CD1c-positive myeloid dendritic cell (primary cell): ENCODE data around the gene PDCD7.
"Not testable (repeated sequence)": the region's sequence is repeated elsewhere in the genome, so short reads cannot be mapped to it uniquely, and the experiment has no call there.

Experiments
- DNase-seq: peaks from one replicate; pipeline ENCODE4 v3.0.0-alpha.2; 2016; ENCODE audit errors: extremely low spot score

PDCD7 gene

DNA sequence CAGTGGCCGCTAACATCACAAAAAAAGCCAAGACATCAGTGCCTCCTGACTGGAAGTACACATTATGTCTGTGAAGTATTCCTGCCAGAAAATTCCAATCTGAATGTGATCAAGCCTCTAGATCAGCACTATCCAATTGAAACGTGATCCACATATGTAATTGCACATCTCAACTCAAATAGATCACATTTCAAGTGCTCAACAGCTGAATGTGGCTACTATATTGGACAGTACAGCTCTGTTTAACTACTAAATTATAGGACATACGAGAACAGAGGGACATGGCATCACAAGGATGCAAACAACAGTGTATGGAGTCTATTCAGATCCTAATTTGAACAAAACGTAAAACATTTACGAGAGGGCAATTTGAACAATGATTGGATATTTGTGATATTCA is 18.1 kb downstream of the PDCD7 start:
- DNase-seq, result no peak

DNA sequence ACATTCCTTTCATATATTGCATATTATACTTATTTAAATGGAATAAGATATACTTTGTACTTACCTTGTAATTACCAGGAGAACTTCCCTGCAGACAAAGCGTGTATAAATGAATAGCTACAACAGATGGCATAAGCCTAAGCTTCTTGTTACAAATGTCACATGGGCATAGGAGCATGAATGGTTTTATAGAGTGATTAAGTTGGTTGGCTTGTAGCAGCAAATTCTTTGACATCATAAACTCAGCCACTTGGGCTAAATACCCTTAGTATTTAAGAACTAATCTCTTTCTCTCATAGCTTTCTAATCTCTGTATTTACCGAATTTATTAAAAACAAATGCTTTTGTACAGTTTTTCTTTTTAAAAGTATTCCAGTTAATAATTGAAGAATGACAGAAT is 18.5 kb downstream of the PDCD7 start, which contains the start of gene UBAP1L:
UBAP1L (minus strand) TSS at position 115 of the 400 bp plus-strand sequence. CDS start 8,985 bp downstream, outside the sequence.
- DNase-seq, result no peak

DNA sequence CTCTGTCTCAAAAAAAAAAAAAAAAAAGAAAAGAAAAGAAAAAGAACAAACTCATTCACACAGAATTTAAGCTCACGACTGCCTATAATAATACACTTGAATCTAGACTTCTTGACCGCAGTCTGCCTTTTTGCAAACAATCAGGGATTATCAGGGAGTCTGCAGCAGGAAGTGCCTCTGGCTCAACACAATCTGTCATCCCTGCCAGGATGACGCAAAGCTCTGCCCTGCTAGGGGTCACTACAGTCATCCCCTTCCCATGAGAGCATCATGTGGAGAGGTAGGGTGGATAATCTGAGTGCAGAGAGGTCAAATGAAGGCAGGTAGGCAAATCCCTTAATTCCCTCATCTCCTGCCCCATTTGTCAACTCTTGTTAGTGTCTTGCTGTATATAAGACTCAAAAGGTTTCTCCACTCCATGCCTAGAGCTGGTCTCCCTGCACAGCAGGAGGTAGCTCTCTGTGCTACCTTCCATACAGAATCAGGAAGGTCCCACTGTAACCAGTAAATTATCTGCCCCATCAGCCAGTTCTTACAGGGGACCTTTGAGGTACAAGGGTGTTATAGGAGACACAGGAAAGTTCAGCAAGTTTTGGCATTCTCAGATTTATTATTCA is 22.8 kb downstream of the PDCD7 start:
- DNase-seq, result no peak

DNA sequence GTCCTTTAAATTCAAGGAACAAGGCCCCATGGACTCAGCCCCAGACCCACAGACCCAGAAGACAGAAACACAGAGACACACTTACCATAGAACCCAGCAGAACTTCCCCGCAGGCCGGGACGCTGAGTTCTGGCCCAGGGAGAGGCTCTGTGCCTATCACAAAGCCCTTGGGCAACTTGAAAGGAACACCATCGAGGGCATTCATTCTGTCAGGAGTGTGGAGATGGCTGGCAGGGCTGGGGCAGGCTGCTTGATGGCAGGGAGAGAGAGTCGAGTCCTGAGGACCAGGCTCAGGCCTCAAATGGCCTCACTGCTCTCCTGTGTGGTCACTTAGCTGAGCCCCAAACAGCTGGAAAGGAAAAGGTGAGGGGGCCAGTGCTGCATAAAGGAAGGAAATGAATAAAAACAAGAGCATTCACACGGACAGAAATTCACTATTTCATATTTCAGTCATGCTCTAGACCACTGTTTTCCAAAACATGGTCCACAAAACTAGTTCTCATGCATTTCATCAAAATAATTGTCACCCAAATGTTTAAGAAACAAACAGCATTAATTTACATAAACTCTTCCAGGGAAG is 27.5 kb downstream of the PDCD7 start:
- DNase-seq, result no peak

DNA sequence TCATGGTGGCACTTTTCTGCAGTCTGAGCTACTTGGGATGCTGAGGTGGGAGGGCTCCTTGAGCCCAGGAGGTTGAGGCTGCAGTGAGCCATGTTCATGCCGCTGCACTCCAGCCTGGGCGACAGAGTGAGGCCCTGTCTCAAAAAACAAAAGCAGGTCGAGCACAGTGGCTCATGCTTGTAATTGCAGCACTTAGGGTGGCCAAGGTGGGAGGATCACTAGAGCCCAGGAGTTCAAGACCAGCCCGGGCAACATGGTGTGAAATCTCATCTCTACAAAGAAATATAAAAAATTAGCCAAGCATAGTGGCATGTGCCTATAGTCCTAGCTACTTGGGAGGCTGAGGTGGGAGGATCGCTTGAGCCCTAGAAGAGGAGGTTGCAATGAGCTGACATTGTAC is 28.6 kb downstream of the PDCD7 start:
- DNase-seq, result no peak

DNA sequence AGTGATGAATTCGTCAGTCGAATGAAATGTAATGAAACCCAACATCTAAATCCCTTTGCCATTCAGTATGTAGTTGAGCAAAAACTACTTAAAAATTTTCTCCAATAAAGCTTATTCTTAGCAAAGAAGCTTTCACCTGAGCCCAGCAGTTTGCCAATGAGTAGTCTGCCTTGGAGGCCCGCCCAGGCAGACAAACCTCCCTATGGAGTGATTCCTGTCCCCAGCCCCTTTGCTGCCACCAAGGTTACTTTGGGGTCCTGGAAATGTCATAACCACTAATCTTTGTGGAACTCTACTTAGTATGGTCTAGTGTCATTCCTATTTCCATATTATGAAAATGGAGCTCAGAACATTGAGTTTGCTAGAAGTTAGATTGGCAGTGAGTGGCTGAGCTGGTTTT is 30.7 kb downstream of the PDCD7 start:
- no peak for DNase-seq

DNA sequence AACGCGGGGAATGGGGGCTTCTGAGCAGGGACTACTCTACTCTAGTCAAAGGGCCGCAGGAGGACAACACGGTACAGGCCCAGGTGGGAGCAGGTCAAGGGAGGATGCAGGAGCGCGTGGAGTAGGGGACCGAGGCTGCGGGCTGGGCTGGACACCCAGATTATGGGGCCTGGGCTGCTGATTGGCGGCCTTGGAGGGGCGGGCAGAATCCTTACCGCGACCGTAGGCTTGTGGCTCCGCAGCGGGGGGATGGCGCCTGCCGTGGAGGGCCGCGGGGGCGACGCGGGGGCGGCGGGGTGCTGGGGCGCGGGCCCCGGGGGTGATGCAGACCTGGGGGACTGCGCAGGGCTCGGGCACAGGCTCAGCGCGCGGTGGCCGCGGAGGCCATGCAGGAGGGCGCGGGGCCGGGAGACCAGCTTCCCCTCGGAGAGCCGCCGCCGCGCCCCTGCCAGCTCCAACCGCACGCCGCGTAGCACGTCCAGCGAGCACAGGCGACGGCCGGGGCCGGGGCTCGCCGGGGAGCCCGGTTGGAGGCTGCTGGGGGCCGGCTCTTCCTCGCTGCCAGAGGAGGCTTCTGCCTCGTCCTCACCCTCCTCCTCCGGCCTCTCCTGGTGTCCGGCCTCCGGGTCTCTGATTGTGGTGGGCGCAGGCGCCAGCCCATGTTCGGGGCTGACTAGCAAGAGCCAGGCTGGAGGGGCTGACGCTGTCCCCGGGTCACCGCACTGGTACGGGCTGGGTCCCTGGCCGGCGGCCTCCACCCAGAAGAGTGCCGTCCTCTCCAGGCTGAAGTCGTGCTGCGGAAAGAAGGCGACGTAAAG is 31.5 kb downstream of the PDCD7 start:
- no peak for DNase-seq

DNA sequence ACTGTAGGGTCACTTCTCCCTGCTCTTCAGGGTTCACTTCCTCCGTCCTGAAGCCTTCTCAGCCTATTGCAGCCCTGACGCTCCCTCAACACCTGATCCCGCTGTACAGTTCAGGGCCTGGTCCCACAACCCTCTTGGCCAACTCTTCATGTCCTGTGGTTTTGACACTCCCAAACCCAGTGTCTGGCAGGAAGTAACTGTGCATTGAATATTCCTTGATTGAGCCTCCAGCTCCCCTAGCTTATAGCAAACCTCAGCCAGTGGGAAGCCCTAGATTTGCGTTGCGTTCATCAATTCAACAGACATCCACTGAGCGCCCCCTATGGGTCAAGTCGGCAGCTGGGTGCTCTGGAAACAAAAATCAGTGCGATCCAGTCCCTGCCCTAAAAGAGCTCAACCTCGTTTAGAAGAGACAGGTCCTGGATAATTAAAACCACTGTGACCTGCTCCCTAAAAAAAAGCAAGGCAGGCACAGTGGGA is 32.2 kb downstream of the PDCD7 start:
- DNase-seq, result peak; percentile 65

DNA sequence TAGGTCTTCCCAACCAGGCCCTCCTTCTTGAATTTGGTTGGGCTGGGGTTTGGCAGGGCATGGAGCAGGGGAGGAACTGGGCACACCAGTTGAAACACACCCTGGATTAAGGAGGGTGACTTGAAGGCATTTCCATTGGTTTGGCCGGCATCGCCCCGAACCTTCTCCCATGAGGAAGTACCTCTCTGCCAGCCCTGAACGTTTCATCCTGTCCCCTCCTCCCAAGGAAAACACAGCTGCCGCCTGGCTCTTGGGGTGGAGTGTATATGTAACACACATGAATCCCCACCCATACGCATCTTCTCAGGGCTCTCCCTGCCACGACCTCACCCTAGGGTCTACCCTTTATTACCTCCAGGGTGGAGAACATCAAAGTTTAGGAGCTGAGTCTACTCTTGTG is 33.2 kb downstream of the PDCD7 start:
- DNase-seq, result no peak

DNA sequence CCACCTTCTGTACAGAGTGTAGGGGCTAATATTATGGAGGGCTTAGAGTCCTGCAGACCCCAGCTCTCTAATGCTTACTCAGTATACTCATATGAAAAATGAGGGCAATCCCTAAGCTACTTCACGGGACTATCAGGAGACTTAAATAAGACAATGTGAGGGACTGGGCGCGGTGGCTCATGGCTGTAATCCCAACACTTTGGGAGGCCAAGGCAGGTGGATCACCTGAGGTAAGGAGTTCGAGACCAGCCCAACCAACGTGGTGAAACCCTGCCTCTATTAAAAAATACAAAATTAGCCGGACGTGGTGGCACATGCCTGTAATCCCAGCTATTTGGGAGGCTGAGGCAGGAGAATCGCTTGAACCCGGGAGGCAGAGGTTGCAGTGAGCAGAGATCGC is 33.8 kb downstream of the PDCD7 start:
- DNase-seq, result not testable (repeated sequence)

DNA sequence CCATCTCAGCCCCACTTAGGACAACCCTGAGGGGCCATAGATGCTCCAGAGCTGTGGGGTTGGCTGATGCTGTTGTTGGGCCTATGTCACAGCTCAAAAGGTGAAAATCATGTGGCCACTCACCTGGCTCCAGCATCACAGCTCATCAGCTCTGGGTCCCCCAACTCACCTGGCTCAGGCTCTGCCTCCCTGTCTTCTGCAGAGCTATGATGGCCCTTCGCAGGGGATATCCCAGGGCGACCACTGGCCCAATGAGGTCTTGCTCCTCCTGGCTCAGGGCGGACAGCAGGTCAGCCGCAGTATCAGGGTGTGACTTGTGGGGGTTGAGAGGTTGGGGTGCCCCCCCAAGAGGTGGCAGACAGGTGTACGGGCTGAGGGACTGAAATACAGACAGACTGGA is 34.3 kb downstream of the PDCD7 start:
- no peak for DNase-seq

DNA sequence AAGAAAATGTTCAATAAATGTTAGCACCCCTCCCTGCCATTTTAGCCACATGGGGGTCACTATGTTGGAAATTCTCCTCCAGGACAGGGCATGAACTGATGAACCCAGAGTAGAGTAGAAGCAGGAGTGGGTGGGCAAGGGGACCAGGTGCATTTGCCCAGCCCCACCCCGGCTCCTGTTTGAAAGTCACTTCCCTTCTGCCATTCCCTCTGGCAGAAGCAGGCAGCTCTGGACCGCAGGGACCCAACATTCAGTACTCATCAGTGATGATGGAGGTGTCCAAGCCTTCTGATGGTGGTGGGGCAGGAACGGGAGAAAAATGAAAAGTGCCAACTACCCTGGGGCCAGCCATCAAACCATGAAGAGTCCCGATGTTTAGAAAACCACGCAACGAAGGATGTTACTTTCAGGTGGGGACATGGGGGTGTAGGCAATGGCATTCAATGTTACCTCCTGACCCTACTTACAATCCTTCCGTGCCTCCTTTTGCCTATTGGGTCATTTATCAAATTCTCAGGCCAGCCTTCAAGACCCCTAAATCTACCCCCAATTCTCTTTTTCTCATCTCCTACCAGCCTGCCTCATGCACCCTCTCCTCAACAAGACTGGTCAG is 35.9 kb downstream of the PDCD7 start:
- DNase-seq, result no peak

DNA sequence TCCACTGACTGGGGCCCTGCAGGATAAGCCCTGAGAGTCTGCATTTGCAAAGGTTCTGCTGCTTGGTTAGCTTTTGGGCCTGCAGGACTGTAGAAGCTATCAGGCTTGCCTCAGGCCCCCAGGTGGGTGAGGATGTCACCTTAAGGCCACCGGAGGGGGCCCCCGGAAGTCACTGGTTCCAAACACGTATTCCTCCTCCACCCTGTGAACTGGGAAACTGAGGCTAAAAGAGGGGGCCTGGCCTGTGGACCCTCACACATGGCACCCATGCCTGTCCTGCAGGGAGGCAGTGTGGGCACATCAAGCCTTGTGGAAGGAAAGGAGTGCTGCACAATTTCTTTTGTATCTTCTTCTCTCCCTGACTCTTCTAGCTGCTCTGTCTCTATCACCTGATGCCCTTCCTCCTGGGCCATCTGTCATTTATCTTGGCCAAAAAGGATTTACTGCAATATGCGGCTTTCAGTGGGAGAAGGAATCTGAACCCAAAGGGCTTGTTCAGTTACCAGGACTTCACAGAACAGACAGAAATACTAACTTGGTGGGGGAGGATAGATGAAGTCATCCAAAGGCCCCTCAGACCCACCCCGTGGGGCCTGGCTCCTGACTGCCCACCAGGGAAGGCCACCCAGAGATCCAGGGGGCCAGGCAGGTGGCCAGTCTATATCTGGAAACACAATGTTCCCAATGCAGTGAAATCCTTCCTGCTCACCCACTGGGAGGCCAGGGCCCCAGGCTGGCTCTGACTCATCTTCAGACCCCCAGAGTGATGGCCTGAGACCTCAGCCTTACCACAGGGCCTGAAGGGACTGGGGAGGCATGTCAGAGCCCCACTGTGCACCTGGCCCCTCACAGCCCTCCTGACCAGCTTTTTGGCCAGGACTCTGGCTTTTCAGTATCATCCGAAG is 36.9 kb downstream of the PDCD7 start:
- no peak for DNase-seq

DNA sequence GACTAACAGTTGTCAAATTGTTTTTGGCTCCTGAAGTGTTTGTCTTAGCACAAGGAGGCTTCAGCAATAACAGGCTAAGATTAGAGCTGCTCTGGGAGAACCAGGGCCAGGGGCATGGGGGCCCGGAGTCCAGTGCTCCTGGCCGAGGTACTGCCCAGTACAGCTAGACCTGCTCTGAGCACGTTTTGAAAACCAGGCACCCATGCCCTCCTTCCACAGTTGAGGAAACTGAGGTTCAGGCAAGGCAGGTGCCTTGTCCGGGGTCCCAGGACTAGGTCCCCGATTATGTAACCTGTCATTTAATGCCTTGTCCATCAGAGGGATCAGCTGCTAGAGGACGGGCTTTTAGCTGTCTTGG is 37.9 kb downstream of the PDCD7 start:
- DNase-seq, result no peak

DNA sequence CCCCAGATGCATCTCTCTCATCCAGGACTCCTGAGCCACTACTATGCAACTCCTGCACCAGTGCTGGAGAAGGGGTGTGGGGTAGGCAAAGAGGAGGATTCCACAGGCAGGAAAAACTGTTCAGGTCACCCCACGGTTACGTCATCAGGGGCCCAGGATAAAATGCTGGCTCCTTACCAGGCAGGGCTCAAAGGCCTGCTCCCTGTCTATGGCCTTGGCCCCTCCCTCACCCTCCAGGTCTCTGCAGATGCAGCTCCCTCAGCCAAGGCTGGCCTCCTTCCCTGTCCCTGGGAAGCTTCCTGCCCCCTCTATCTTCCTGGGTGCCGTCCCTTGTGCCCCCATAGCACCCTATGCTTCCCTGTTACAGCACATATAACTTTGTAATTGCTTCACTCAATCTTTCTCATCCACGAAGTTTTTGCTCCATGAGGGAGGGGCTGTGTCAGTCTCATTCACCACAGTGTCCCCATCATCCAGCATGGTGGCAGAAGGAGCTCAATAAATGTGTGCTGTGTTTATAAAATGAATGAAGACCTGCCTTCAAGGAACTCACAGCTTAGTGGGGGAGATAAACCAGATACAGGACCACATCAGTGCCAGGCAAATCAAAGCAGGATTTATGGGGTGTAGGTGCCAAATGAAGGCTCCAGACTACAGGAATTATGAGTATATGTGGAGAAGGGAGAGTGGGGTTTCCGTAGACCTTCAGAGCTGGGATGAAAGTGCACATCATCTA is 38.4 kb downstream of the PDCD7 start:
- DNase-seq, result no peak

DNA sequence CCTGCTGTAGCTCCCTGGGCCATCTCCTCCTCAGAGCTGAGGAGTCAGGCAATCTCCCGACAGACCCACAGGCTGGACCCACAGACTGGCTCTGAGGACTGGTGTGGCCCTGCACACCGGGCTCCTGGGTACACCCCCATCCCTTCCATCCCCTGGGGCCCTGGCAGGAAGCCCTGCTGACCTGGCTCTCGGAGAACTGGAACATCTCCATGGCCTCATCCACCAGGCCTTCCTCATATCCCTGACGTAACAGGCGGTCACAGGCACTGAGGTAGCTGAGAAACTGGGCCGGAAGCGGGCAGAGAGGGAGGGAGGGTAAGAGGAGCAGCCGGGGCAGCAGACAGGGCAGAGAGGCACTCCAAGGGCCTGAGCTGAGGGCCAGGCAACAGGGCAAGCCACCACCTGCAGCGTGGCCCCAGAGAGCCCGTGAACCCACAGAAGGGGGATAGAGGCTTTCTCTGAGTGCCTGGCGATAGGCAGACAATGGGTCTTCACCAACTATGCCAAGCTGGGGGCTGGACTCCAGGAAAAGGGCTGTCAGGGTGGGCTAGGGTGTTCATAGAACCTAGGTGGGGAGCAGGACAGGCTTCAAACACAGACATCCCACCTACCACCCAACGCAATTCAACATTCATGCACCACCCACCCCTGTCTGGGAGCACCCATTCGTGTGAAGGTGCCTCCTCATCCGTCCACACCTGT is 39.2 kb downstream of the PDCD7 start:
- DNase-seq, result no peak

DNA sequence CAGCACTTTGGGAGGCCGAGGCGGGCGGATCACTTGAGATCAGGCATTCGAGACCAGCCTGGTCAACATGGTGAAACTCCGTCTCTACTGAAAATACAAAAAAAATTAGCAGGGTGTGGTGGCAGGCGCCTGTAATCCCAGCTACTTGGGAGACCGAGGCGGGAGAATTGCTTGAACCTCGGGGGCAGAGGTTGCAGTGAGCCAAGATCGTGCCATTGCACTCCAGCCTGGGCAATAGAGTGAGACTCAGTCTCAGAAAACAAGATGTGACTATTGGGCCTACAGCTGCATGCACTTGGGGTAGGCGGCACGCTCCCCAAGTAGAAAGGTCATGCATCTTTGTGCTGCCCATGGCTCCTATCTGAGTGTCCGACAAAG is 39.8 kb downstream of the PDCD7 start:
- not testable (repeated sequence) for DNase-seq

DNA sequence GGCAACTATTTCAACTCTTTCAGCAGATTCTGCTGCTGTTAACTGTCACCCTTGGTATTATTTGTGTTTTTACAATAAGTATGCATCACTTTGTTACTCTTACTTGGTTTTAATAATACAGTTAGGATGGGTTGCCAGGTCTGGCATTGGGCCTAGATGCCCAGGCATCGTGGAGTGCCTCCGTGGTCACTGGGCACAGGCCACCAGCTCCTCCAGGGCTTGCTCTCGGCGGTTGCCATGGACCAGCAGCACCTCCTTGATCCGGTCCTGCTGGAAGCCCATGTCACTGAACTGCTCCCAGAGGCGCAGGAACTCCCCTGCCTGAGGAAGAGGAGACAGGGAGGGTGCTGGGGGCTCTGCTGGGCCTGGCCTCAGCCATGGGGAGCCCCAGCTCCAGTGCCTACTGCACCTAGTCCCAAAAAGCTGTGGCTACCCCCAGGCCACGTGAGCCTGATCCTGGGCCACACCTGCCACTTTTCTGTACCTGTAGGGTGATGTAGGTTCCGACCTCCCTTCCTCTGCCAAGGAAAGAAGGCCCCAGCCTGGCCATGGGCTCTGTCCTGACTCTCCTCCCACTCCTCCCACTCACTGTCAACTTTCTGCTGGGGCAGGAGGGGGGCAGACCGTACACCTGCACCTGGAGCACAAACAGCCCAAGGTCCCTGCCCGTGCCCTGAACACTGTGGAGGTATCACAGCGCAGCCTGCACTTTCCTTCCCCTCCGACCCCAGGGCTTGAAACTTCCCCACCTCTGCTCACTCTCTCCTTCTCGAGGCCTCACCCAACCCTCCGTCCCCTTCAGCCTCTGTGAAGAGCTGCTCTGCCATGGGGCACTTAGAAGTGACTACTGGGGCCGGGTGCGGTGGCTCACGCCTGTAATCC is 40.5 kb downstream of the PDCD7 start:
- no peak for DNase-seq
